Stimulated activated naive CD8-positive, alpha-beta T cell treated with anti-CD3 and anti-CD28 coated beads, Interleukin-15, Interleukin-2, amounts not matched to agents 100 ng/mL and 50 ng/mL, for 24 hours (primary cell): ENCODE results near the gene USP12.
"Not testable (repeated sequence)": the region's sequence is repeated elsewhere in the genome, so short reads cannot be mapped to it uniquely, and the experiment has no call there.

Experiments used
- H3K27ac Mint-ChIP-seq: one replicate; pipeline ENCODE4 v1.8.0; 2021; ENCODE audit warnings: mild to moderate bottlenecking, mixed read lengths
- H3K27me3 Mint-ChIP-seq: one replicate; pipeline ENCODE4 v1.8.0; 2021; ENCODE audit warnings: mixed read lengths
- H3K36me3 Mint-ChIP-seq: one replicate; pipeline ENCODE4 v1.8.0; 2021; ENCODE audit warnings: low read depth, mixed read lengths
- H3K4me1 Mint-ChIP-seq: one replicate; pipeline ENCODE4 v1.8.0; 2021; ENCODE audit warnings: low read depth, mixed read lengths
- H3K4me3 Mint-ChIP-seq: one replicate; pipeline ENCODE4 v1.8.0; 2021; ENCODE audit warnings: mild to moderate bottlenecking, mixed read lengths
- H3K9me3 Mint-ChIP-seq: one replicate; pipeline ENCODE4 v1.8.0; 2021; ENCODE audit warnings: mixed read lengths

The USP12 gene

DNA sequence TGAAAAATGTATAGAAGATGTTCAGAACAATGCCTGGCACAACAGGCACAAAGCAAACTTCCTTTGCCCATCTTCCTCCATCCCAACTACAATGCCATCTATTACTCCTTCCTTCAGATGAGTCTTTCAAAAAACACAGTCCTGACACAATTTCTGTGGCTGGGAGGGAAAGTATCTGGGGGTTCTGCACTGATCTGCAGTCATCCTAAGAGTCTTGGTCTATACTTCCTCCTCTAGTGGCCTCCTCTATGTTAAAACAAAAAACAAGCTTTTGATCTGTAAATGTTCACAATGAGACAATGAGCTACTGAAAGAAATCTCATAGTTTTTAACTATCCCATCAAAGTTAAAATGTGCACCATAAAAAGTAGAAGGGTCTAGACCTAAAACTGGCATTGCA lies 44.8 kb downstream of the USP12 start:
- Mint-ChIP-seq H3K9me3 (peaks cover 10% of the 10 kb centered on the region), H3K27me3 (no peaks in the 10 kb centered on the region), H3K36me3 (peaks cover 66% of the 10 kb centered on the region), H3K4me3 (no peak overlapping the region), H3K27ac (peak overlapping the region; percentile 30), H3K4me1 (peaks cover 82% of the 10 kb centered on the region)

DNA sequence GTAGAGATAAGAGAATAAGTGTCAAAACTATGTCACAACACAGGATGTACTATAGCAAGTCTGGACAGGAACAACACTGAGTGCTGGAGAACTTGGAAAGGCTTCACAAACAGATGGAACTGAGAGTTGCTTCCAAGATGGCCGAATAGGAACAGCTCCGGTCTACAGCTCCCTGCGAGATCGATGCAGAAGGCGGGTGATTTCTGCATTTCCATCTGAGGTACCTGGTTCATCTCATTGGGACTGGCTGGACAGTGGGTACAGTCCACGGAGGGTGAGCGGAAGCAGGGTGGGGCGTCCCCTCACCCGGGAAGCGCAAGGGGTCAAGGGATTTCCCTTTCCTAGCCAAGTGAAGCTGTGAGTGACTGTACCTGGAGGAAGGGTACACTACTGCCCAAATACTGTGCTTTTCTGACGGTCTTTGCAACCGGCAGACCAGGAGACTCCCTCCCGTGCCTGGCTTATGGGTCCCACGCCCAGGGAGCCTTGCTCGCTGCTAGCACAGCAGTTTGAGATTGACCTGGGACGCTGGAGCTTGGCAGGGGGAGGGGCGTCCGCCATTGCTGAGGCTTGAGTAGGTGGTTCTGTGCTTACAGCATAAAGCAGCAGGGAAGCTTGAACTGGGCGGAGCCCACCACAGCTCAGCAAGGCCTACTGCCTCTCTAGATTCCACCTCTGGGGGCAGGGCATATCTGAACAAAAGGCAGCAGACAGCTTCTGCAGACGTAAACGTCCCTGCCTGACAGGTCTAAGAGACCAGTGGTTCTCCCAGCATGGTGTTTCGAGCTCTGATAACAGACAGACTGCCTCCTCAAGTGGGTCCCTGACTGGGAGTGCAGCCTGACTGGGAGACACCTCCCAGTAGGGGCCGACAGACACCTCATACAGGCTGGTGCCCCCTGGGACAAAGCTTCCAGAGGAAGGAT lies 46.0 kb downstream of the USP12 start:
- peaks cover 82% of the 10 kb centered on the region for H3K4me1 Mint-ChIP-seq

DNA sequence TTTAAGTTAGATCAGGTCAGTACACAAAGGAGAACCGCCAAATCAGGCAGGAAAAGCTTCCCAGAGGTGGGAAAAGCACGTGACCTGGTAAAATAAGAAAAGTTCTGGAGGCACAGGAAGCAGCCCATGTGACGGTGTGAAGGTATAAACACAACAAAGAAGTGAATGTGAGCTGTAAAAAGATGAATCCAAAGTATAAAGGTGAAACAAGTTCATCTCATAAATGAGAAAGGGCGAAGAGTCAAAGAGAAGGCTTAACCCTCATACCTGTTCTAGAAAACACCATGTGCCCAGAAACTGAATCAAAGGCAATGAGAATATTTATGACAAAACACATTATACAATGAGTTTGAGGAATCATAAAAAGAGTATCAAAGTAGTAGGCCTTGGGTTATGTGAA lies 47.0 kb downstream of the USP12 start:
- Mint-ChIP-seq H3K27ac (no peak overlapping the region), H3K36me3 (peaks cover 69% of the 10 kb centered on the region)

More for the DNA sequence above, 46.0 kb downstream of the USP12 start:
- Mint-ChIP-seq H3K27me3 (no peaks in the 10 kb centered on the region), H3K36me3 (peaks cover 74% of the 10 kb centered on the region), H3K9me3 (peaks cover 13% of the 10 kb centered on the region), H3K4me3 (no peak overlapping the region), H3K27ac (no peak overlapping the region)

DNA sequence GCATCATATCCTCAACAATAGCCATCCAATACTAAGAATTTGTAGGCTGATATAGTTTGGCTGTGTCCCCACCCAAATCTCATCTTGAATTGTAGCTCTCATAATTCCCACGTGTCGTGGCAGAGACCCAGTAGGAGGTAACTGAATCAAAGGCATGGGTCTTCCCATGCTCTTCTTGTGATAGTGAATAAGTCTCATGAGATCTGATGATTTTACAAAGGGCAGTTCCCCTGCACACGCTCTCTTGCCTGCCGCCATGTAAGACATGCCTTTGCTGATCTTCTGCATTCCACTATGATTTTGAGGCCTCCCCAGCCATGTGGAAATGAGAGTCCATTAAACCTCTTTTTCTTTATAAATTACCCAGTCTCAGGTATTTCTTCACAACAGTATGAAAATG lies 48.2 kb downstream of the USP12 start:
- not testable (repeated sequence) for H3K4me3 Mint-ChIP-seq, H3K27me3 Mint-ChIP-seq, H3K27ac Mint-ChIP-seq
- H3K9me3 Mint-ChIP-seq = peaks cover 13% of the 10 kb centered on the region
- H3K4me1 Mint-ChIP-seq = peaks cover 80% of the 10 kb centered on the region
- H3K36me3 Mint-ChIP-seq = peaks cover 66% of the 10 kb centered on the region

More for the DNA sequence above, 47.0 kb downstream of the USP12 start:
- Mint-ChIP-seq H3K9me3 (peaks cover 13% of the 10 kb centered on the region), H3K4me3 (no peak overlapping the region), H3K4me1 (peaks cover 80% of the 10 kb centered on the region), H3K27me3 (no peaks in the 10 kb centered on the region)

DNA sequence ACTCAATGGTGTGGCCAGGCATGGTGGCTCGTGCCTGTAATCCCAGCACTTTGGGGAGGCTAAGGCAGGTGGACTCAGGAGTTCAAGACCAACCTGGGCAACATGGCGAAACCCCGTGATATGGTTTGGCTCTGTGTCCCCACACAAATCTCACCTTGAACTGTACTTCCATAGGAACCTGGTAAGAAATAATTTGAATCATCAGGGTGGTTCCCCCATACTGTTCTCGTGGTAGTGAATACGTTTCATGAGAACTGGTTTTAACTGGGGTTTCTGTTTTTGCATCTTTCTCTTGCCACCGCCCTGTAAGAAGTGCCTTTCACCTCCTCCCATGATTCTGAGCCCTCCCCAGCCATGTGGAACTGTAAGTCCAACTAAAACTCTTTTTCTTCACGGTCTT lies 49.6 kb downstream of the USP12 start:
- Mint-ChIP-seq H3K36me3 (peaks cover 56% of the 10 kb centered on the region), H3K4me3 (no peak overlapping the region), H3K9me3 (peaks cover 13% of the 10 kb centered on the region), H3K4me1 (peaks cover 75% of the 10 kb centered on the region), H3K27me3 (no peaks in the 10 kb centered on the region), H3K27ac (no peak overlapping the region)

DNA sequence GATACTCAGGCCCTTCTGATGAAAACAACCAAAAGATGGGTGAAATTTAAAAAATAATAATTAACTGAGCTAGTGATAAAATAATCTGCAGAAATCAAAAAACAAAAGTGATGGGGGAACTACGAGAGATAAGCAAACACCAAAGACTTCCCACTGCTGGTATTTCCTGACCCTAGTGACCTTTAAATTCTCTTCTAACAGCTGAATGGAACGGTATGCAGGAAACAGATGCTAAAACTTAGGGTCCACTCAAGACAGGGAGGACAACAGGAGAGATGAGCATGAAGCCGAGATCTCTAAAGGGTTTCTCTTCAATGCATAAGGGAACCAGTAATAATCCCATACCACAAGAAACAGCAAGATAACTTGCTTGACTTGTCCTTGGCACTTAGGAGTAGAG lies 50.8 kb downstream of the USP12 start:
- H3K27me3 Mint-ChIP-seq = no peaks in the 10 kb centered on the region
- H3K27ac Mint-ChIP-seq = peak overlapping the region; percentile 47
- H3K4me1 Mint-ChIP-seq = peaks cover 65% of the 10 kb centered on the region
- H3K36me3 Mint-ChIP-seq = peaks cover 57% of the 10 kb centered on the region
- no peak overlapping the region for H3K4me3 Mint-ChIP-seq
- H3K9me3 Mint-ChIP-seq = peaks cover 13% of the 10 kb centered on the region

DNA sequence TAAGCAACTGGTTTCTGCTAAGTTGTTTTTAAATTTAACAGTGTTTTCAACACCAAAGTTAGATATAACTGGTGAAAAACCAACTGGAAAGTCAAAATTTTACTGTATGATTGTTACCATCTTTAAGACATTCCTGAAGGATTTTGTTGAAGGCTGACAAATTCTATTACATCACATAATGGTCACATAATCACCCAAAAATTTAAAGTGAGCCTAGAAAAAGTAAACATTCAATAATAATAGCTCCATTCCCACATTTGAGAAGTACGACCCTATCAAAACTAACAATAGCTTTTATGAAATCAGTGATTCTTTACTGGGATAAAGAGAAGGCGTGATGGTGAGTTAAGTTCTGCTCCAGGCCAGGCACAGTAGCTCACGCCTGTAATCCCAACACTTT lies 51.6 kb downstream of the USP12 start:
- Mint-ChIP-seq H3K9me3 (peaks cover 13% of the 10 kb centered on the region), H3K36me3 (peaks cover 62% of the 10 kb centered on the region), H3K4me1 (peaks cover 64% of the 10 kb centered on the region), H3K4me3 (no peak overlapping the region), H3K27ac (peak overlapping the region; percentile 12), H3K27me3 (no peaks in the 10 kb centered on the region)

DNA sequence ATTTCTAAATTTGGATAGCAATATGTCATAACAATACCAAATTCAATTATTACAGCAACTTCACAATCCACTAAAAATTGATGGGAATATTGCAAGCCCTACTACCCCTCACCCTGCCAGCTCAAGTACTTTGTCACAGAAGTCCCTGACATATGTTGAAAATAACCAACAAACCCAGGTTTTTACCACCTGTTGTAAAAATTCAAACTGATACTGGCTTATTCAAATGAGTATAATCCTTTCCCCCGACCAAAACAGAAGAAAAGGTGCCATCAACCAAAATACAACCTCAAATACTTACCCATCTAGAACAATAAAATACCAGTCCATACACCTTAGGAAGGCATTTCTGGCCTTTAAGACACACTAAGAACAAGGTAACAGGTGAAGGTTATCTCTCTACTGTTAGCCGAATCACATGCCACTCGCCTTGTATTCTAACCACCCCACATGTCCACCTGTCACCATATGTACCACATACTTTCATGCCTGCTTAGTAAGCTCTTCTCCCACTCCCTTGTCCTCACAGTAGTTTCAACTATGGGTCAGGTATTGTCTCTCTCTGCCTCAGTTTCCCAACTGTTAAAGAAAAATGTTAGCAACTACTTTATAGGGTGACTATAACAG lies 53.1 kb downstream of the USP12 start:
- no peaks in the 10 kb centered on the region for H3K27me3 Mint-ChIP-seq
- no peak overlapping the region for H3K4me3 Mint-ChIP-seq
- peaks cover 66% of the 10 kb centered on the region for H3K4me1 Mint-ChIP-seq

DNA sequence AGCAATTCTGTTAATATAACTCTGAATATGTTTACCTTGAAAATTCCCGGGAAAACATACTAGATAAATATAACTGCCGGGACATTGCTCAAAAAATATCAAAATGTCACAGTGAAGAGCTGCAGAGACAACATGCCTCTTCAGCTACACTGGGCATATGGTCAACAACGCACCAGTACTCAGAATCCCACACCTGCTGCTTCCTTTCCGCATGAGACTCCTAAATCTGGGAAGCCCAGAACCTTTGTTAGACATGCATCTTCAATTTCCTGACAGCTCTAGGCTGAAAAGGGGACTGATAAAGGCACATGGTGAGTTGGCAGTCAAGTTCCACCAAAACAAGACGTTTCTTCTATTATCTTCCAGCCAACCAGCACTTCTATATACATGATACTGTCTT lies 53.7 kb downstream of the USP12 start:
- H3K27ac Mint-ChIP-seq = no peak overlapping the region

More for the DNA sequence above, 53.1 kb downstream of the USP12 start:
- Mint-ChIP-seq H3K9me3 (peaks cover 7% of the 10 kb centered on the region), H3K36me3 (peaks cover 57% of the 10 kb centered on the region), H3K27ac (no peak overlapping the region)

DNA sequence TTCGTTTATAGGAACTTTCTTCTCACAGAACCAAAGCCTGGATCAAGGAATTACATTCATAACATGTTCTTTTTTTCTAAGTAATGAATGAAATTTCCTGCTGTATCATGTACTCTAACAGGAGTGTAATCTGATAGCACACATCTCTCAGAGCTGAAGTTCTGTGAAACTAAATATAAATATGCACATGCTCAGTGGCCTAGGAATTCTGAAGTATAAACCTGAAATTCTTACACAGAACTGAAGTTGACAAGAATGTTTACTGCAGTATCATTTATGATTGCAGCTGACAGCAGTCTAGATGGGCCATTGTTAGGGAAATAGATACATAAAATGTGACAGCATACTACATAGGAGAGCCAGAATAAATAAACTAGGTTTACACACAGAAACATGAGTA lies 54.5 kb downstream of the USP12 start:
- Mint-ChIP-seq H3K27me3 (no peaks in the 10 kb centered on the region), H3K4me3 (no peak overlapping the region), H3K36me3 (peaks cover 52% of the 10 kb centered on the region), H3K9me3 (peaks cover 3% of the 10 kb centered on the region), H3K4me1 (peaks cover 69% of the 10 kb centered on the region), H3K27ac (no peak overlapping the region)

More for the DNA sequence above, 53.7 kb downstream of the USP12 start:
- no peak overlapping the region for H3K4me3 Mint-ChIP-seq
- H3K4me1 Mint-ChIP-seq = peaks cover 67% of the 10 kb centered on the region
- peaks cover 56% of the 10 kb centered on the region for H3K36me3 Mint-ChIP-seq
- no peaks in the 10 kb centered on the region for H3K27me3 Mint-ChIP-seq
- peaks cover 3% of the 10 kb centered on the region for H3K9me3 Mint-ChIP-seq

DNA sequence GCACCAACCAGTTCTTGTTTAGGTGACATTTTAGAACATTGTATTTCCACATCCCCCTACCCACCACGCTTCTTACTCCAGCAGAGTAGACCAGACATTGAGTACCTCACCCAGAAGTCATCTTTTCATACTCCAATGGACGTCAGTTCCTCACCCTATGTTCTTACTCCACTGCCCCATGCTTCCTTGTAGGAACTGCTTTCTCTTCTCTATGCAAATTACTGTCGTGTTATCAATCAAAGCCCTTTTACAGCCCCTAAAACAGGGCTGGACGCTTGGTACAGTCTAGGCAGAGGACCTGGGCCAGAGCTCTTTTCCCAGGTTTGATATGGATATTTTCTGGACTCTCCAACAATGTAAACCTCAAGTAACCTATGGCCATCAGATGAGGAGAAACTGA lies 58.2 kb downstream of the USP12 start:
- H3K27me3 Mint-ChIP-seq = no peaks in the 10 kb centered on the region
- H3K4me1 Mint-ChIP-seq = peaks cover 34% of the 10 kb centered on the region
- no peaks in the 10 kb centered on the region for H3K9me3 Mint-ChIP-seq
- H3K36me3 Mint-ChIP-seq = peaks cover 46% of the 10 kb centered on the region
- H3K4me3 Mint-ChIP-seq = no peak overlapping the region
- peak overlapping the region; percentile 61 for H3K27ac Mint-ChIP-seq

DNA sequence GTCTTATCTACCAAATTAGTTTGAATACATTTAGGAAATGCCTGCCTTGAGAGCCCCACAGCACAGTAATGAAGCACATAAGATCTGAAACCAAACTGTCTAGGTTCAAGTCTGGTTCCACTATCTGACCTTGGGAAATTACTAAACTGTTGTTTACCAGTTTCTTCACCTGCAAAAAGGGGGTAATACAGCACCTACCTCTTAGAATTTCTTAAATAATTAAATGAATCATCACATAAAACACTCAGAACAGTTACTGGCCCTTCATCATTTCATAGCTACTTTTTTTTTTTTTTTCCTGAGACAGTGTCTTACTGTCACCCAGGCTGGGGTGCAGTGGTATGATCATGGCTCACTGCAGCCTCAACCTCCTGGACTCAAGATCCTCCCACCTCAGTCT lies 59.6 kb downstream of the USP12 start:
- Mint-ChIP-seq H3K9me3 (no peaks in the 10 kb centered on the region), H3K36me3 (peaks cover 49% of the 10 kb centered on the region), H3K4me1 (peaks cover 24% of the 10 kb centered on the region), H3K4me3 (no peak overlapping the region), H3K27me3 (no peaks in the 10 kb centered on the region), H3K27ac (no peak overlapping the region)

DNA sequence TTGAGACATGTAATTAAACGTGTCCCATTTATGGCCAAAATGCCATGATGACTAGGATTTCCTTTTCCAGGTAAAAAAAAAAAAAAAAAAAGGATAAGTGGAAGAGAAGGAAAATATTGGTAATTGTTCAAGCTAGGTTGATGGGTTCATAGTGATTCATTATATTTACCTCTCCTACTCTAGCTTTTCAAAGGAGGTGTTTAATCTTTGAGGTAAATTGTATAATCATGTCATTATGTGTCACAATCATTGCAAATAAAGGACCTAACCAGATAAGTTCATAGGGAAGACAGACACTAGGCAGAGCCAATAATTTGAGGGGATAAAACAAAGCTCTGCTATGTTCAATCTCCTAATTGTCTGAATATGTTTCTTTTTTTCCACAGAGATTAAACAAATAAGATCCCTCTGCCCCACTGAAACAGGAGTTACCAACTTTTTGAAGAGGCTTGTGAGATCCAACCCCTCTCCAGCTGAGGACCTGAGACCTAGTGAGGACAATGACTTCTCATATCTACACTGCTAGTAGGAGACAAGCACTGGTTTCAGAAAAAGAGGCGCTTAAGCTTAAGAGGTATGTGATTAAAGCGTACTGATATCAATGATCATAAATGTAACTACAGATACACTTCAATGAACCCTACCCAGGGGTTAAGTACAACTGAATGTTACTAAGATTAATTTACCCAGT lies 61.4 kb downstream of the USP12 start:
- Mint-ChIP-seq H3K9me3 (no peaks in the 10 kb centered on the region), H3K4me1 (peaks cover 25% of the 10 kb centered on the region), H3K36me3 (peaks cover 49% of the 10 kb centered on the region), H3K4me3 (no peak overlapping the region), H3K27me3 (no peaks in the 10 kb centered on the region), H3K27ac (no peak overlapping the region)

DNA sequence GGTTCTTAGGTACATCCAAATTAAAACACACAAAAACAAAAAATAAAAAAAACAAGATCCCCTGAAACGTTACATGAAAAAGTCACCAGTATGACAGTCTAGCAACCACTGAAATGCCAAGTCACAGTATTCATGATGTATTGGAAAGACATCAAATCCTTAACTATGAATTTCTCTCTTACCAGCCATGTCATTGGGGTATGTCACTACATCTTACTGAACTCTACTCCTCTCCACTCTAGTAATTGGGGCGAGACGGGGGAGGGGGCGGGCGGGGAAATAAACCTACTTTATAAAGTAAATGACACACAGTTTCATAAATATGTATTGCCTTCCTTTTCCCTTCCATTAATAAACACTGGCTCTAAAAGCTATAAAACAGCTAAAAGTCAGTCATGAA lies 65.5 kb downstream of the USP12 start:
- Mint-ChIP-seq H3K27me3 (no peaks in the 10 kb centered on the region), H3K27ac (no peak overlapping the region), H3K4me3 (no peak overlapping the region), H3K9me3 (no peaks in the 10 kb centered on the region), H3K4me1 (peaks cover 15% of the 10 kb centered on the region), H3K36me3 (peaks cover 59% of the 10 kb centered on the region)

DNA sequence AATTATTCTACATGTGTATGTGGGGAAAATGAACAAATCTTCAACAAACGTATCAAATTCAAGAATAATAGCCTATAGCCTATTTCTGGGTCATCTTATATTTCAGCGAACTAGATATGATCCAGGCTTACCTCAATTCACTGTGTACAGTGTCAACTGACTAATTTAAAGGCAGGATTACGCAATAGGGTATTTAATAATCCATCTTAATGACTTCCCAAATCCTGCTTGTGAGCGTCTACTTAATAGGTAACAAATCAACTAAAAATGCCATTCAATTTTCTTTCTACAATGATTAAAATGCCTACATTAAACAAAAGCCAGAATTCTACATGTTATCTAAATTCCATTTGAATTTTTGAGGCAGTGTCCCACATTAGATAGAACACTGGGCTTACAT lies 67.0 kb downstream of the USP12 start:
- H3K4me3 Mint-ChIP-seq = no peak overlapping the region
- H3K4me1 Mint-ChIP-seq = peaks cover 23% of the 10 kb centered on the region
- H3K9me3 Mint-ChIP-seq = no peaks in the 10 kb centered on the region
- H3K27me3 Mint-ChIP-seq = no peaks in the 10 kb centered on the region
- H3K36me3 Mint-ChIP-seq = peaks cover 59% of the 10 kb centered on the region
- no peak overlapping the region for H3K27ac Mint-ChIP-seq
